VCaP (cell line): Measurements from ENCODE around the gene SSC5D.

Experiments
- H3K27ac ChIP-seq: fragments of 450-650 bp; 2 replicates; pipeline ENCODE4 v1.5.1; 2017
- TF ChIP-seq, protein P1 (sequence below): fragments of 450-650 bp; conservative IDR thresholded peaks from 2 replicates; pipeline ENCODE4 v1.5.1; 2017; ENCODE audit warnings: mild to moderate bottlenecking, moderate library complexity

Gene SSC5D

DNA sequence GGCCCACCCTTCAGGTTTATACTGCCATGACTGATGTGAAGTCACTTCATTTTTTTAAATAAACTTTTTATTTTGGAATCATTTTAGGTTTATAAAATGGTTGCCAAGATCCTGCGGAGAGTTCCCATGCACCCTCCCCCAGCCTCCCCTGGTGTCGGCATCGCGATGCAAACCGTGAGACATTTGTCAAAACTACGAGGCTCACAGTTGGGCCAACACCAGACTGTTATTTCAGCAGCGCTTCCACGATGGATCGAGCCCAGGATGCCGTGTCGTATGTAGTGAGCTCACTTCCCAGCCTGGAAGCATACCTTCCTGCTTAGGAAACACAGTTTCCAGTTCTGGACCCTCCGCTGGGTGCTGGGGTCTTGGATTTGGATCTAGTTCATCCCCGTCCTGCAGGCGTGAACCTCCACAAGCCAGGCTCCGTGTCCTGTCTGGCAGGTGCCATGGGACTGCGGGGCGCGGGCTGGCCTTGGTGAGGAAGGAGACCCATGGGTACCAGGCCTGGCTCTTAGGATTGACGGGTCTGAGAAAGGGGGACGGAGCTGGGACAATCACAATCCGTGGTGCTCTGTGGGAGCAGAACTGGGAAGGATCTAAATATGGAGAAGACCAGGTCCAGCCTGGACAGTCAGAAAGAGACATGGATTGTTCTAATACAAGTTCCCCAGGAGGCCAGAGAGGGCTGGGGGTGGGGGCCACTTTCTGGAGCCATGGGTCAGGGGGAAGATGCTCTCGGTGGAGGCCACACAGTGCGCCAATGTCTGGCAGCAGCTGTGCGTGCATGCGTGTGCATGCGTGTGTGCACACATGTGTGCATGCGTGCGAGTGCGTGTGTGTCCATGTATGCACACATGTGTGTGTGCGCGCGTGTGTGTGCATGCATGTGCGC lies 51.1 kb downstream of the SSC5D start:
- TF ChIP-seq, protein P1, sequence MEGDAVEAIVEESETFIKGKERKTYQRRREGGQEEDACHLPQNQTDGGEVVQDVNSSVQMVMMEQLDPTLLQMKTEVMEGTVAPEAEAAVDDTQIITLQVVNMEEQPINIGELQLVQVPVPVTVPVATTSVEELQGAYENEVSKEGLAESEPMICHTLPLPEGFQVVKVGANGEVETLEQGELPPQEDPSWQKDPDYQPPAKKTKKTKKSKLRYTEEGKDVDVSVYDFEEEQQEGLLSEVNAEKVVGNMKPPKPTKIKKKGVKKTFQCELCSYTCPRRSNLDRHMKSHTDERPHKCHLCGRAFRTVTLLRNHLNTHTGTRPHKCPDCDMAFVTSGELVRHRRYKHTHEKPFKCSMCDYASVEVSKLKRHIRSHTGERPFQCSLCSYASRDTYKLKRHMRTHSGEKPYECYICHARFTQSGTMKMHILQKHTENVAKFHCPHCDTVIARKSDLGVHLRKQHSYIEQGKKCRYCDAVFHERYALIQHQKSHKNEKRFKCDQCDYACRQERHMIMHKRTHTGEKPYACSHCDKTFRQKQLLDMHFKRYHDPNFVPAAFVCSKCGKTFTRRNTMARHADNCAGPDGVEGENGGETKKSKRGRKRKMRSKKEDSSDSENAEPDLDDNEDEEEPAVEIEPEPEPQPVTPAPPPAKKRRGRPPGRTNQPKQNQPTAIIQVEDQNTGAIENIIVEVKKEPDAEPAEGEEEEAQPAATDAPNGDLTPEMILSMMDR = no peak

DNA sequence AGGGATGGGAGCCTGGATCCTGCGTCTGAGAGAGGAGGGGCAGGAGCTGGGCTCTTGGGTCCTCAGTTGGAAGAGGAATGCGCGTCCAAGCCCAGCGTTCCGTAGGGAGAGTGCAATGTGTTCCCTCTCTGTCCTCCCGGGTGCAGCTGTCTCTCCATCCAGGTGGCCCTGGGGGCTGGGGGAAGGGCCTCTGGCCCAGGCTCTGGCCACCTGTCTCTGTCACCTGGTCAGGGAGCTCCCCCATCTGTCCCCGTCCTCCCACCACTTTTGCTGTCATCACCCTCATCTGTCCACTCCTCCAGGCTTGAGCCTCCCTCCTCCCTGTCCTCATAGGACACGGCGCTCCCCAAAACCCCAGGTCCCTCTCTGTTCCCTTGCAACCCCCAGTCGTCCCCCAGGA lies 52.4 kb downstream of the SSC5D start:
- no peak overlapping the region for H3K27ac ChIP-seq
- TF ChIP-seq, protein P1 = no peak

More for the DNA sequence above, 51.1 kb downstream of the SSC5D start:
- H3K27ac ChIP-seq = no peak overlapping the region

DNA sequence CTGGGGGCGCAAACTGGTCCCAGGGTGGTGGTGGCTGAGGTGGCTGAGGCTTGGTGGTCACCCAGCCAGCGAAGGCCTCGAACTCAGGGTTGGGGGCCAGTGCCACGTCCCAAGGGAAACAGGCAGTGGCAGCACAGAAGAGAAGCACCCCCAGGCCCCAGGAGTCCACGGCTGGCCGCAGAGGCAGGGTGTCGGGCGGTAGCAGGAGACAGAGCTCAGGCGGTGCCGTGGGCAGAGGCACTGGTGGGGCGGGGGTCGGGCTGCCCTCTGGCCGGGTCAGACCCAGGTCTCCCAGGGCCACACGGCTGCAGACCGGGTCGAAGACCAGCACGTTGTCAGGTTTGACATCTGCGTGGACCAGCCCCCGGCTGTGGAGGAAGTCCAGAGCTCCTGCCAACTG lies 52.9 kb downstream of the SSC5D start:
- H3K27ac ChIP-seq = no peak overlapping the region
- TF ChIP-seq, protein P1 = no peak

DNA sequence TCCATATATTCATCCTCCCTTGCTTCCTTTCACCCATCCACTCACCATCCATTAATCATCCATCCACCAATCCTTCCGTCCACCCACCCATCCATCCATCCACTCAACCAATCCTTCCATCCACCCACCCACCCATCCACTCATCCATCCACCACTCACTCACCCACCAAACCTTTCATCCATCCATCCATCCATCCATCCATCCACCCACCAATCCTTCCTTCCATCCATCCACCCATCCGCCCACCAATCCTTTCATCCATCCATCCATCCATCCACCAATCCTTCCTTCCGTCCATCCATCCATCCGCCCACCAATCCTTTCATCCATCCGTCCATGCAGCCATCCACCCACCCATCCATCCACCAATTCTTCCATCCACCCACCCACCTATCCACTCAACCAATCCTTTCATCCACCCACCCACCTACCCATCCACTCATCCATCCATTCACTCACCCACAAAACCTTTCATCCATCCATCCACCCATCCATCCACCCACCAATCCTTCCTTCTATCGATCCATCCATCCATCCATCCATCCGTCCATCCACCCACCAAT lies 54.1 kb downstream of the SSC5D start:
- TF ChIP-seq, protein P1 = no peak
- no peak overlapping the region for H3K27ac ChIP-seq

DNA sequence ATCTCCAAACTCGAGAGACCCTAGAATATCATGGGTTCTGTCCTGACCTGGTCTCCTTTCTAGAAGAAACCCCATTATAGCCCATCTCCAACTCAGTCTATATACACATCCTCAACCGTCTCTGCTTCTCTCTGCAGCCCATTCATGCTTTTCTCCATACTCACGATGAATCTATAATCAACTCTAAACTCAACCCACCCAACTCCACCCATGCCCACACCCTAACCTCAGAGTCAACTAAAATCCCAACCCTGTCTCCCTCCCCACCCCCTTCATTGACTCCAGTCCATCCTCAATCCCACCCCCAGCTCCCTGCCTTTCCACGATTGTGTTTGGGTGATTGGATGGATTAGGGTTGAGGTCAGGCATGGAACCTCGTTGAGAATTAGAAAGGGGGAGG lies 55.3 kb downstream of the SSC5D start:
- TF ChIP-seq, protein P1 = no peak

DNA sequence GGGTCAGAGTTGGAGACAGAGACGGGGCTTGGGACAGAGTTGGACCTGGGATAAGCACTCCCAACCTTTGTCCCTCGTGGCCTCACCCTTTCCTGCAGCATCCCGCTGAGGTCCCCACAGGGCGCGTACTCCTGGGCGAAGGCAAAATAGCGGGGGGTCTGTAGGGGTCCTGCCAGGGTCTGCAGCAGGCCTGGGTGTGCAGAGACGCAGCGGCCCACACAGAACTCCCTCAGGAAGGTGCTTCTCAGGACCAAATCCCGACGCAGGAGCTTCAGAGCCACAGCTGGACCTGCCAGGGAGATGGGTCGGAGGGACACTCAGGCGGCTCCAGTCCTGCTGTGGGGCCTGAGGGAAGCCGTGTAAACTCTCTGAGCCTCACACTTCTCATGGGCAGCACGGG lies 55.8 kb downstream of the SSC5D start:
- H3K27ac ChIP-seq = no peak overlapping the region
- TF ChIP-seq, protein P1 = no peak

More for the DNA sequence above, 55.3 kb downstream of the SSC5D start:
- no peak overlapping the region for H3K27ac ChIP-seq

DNA sequence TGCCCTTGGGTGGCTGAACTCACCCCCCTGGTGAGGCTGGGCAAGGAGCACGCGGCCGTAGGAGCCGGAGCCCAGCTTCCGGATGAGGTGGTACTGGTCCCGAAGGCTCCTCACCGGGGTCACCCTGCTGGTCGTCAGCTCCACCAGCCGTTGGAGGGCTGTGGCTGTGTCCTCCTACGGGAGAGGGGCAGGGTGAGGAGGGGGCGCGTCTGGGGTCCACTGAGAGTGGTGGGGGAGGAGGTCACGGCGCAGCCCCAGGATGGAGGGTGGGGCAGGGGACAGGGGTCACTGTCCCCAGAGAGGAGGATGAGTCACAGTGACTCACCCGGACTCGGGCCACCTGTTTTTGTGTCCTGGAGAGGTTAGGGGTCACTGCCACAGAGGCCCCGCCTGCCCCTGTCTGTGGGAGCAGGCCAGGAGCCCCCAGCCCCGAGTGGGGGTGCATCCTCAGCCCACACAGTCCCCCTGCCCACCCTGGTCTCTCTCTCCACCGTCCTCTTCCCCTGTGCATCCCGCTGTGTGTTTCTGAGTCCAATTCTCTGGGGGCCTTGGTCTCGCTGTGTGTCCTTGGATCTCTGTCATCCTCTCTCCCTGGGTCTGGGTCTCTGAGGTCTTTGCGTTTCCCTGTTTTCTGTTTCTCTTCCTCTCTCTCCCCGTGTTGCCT lies 56.7 kb downstream of the SSC5D start:
- TF ChIP-seq, protein P1 = no peak
- no peak overlapping the region for H3K27ac ChIP-seq
